ENCODE results near the gene OR6N2.

The OR6N2 gene

GRCh38 chr1:158806916-158807536 lies 26.0 kb upstream of the OR6N2 start:
- TF ChIP-seq EZH2phosphoT487 (IDR thresholded peaks at IDR 0.05; ENCODE audit: low read depth) (no peak), CTCF (IDR thresholded peaks at IDR 0.05; ENCODE audit: low read depth, low read length) (no peak)
- no peak overlapping the region for H2AFZ ChIP-seq (ENCODE audit: low read depth, low read length)
- no peak overlapping the region for H3K4me2 ChIP-seq (ENCODE audit: low read length)
- H3K27me3 ChIP-seq (ENCODE audit: low read depth, low read length) = no peaks in the 10 kb centered on the region
- H3K4me1 ChIP-seq (ENCODE audit: low read length) = peaks cover 16% of the 10 kb centered on the region
- no peak overlapping the region for H3K27ac ChIP-seq (ENCODE audit: low read length)
- no peak overlapping the region for H3K9ac ChIP-seq (ENCODE audit: low read length)
- H3K36me3 ChIP-seq (replicated peaks; ENCODE audit: low read depth, low read length) = no peaks in the 10 kb centered on the region
- H3K9me3 ChIP-seq (ENCODE audit: insufficient read depth, low read length) = no peaks in the 10 kb centered on the region
- H3K4me3 ChIP-seq (ENCODE audit: low read length) = no peak overlapping the region
- H4K20me1 ChIP-seq (ENCODE audit: insufficient read depth, low read length) = no peaks in the 10 kb centered on the region
- H3K79me2 ChIP-seq (ENCODE audit: low read length) = no peaks in the 10 kb centered on the region

GRCh38 chr1:158803678-158804077 lies 22.7 kb upstream of the OR6N2 start:
- Histone ChIP-seq H3K4me3 (ENCODE audit: low read length) (no peak overlapping the region), H4K20me1 (ENCODE audit: insufficient read depth, low read length) (no peaks in the 10 kb centered on the region), H3K4me1 (ENCODE audit: low read length) (peaks cover 10% of the 10 kb centered on the region), H3K4me2 (ENCODE audit: low read length) (no peak overlapping the region), H3K27ac (ENCODE audit: low read length) (no peak overlapping the region), H2AFZ (ENCODE audit: low read depth, low read length) (no peak overlapping the region), H3K9ac (ENCODE audit: low read length) (no peak overlapping the region), H3K79me2 (ENCODE audit: low read length) (no peaks in the 10 kb centered on the region), H3K9me3 (ENCODE audit: insufficient read depth, low read length) (no peaks in the 10 kb centered on the region), H3K36me3 (replicated peaks; ENCODE audit: low read depth, low read length) (no peaks in the 10 kb centered on the region), H3K27me3 (ENCODE audit: low read depth, low read length) (no peaks in the 10 kb centered on the region)
- TF ChIP-seq CTCF (IDR thresholded peaks at IDR 0.05; ENCODE audit: low read depth, low read length) = no peak
- no peak for TF ChIP-seq EZH2phosphoT487 (IDR thresholded peaks at IDR 0.05; ENCODE audit: low read depth)

- H3K36me3 ChIP-seq (replicated peaks; ENCODE audit: low read depth, low read length) = no peaks in the 10 kb centered on the region
- H3K4me2 ChIP-seq (ENCODE audit: low read length) = no peak overlapping the region
- peaks cover 10% of the 10 kb centered on the region for H3K4me1 ChIP-seq (ENCODE audit: low read length)
Observed at GRCh38 chr1:158801396-158801795, 20.4 kb upstream of the OR6N2 start.

GRCh38 chr1:158800526-158800925 lies 19.5 kb upstream of the OR6N2 start:
- H3K9ac ChIP-seq (ENCODE audit: low read length) = no peak overlapping the region
- H3K27ac ChIP-seq (ENCODE audit: low read length) = no peak overlapping the region
- peaks cover 10% of the 10 kb centered on the region for H3K4me1 ChIP-seq (ENCODE audit: low read length)
- no peaks in the 10 kb centered on the region for H4K20me1 ChIP-seq (ENCODE audit: insufficient read depth, low read length)
- no peaks in the 10 kb centered on the region for H3K79me2 ChIP-seq (ENCODE audit: low read length)
- no peaks in the 10 kb centered on the region for H3K27me3 ChIP-seq (ENCODE audit: low read depth, low read length)
- no peak overlapping the region for H3K4me3 ChIP-seq (ENCODE audit: low read length)
- TF ChIP-seq EZH2phosphoT487 (IDR thresholded peaks at IDR 0.05; ENCODE audit: low read depth) (no peak), CTCF (IDR thresholded peaks at IDR 0.05; ENCODE audit: low read depth, low read length) (no peak)
- no peak overlapping the region for H2AFZ ChIP-seq (ENCODE audit: low read depth, low read length)
- no peaks in the 10 kb centered on the region for H3K9me3 ChIP-seq (ENCODE audit: insufficient read depth, low read length)
- no peaks in the 10 kb centered on the region for H3K36me3 ChIP-seq (replicated peaks; ENCODE audit: low read depth, low read length)
- no peak overlapping the region for H3K4me2 ChIP-seq (ENCODE audit: low read length)

More at GRCh38 chr1:158801396-158801795, 20.4 kb upstream of the OR6N2 start:
- H3K27me3 ChIP-seq (ENCODE audit: low read depth, low read length) = no peaks in the 10 kb centered on the region
- H2AFZ ChIP-seq (ENCODE audit: low read depth, low read length) = no peak overlapping the region
- TF ChIP-seq EZH2phosphoT487 (IDR thresholded peaks at IDR 0.05; ENCODE audit: low read depth) = no peak
- no peak for TF ChIP-seq CTCF (IDR thresholded peaks at IDR 0.05; ENCODE audit: low read depth, low read length)
- H3K9ac ChIP-seq (ENCODE audit: low read length) = no peak overlapping the region
- no peaks in the 10 kb centered on the region for H3K79me2 ChIP-seq (ENCODE audit: low read length)
- H3K4me3 ChIP-seq (ENCODE audit: low read length) = no peak overlapping the region
- H3K27ac ChIP-seq (ENCODE audit: low read length) = no peak overlapping the region; the same call in 1 of the 2 replicates
- no peaks in the 10 kb centered on the region for H4K20me1 ChIP-seq (ENCODE audit: insufficient read depth, low read length)
- H3K9me3 ChIP-seq (ENCODE audit: insufficient read depth, low read length) = no peaks in the 10 kb centered on the region

All from OCI-LY3 (cell line).